ENCODE data around the gene CKM. TPM values are rescaled to one million over a fixed set of nuclear protein-coding genes. Genes with fewer than 3 reads are reported as not detected.
"Not testable (repeated sequence)": the region's sequence is repeated elsewhere in the genome, so short reads cannot be mapped to it uniquely, and the experiment has no call there.

CKM gene
- total and polyA plus RNA-seq, 2 donors (not counting 3 experiments of a cell fraction or from before 2014, with no cell fraction given): not detected

GRCh38 chr19:45336696-45337251, 14.1 kb upstream of the CKM start:
- no TSS peak for BruUV-seq (replicated peaks)
- no peak for FAIRE-seq
- DNase-seq (ENCODE audit: low read depth, low spot score): no peak

GRCh38 chr19:45334881-45335280, 12.2 kb upstream of the CKM start:
- H3K9me1 ChIP-seq (replicated peaks; ENCODE audit: control insufficient read depth, extremely low read depth, insufficient read depth, low read length); H3K79me2 ChIP-seq (ENCODE audit: control insufficient read depth, insufficient read depth, low read length); H3K4me1 ChIP-seq (ENCODE audit: control insufficient read depth, extremely low read depth, insufficient read depth, low read length); H3K27me3 ChIP-seq (ENCODE audit: control insufficient read depth in 2 of 2, insufficient read depth in 2 of 2, low read length in 2 of 2); dilution Hi-C loops (cut with MboI; ENCODE audit: extremely low pct_ligation_motif_present, low sequenced_read_pairs); H4K20me1 ChIP-seq (replicated peaks; ENCODE audit: control insufficient read depth, extremely low read depth, insufficient read depth, low read length); H3K4me2 ChIP-seq (ENCODE audit: insufficient read depth, low read length); H3K27ac ChIP-seq (ENCODE audit: insufficient read depth, low read depth, low read length); FAIRE-seq; H3K4me3 ChIP-seq (replicated peaks in 1 of 3; ENCODE audit: insufficient read depth in 1 of 3, low read depth in 1 of 3, low read length in 3 of 3); DNase-seq (ENCODE audit: low read depth, low spot score); BruUV-seq (replicated peaks); H2AFZ ChIP-seq (ENCODE audit: low read depth, low read length); H3K9me3 ChIP-seq (replicated peaks; ENCODE audit: control insufficient read depth, insufficient read depth, low read length); H3K9ac ChIP-seq (replicated peaks; ENCODE audit: extremely low read depth, insufficient read depth, low read length); POLR2A ChIA-PET; H3K36me3 ChIP-seq (ENCODE audit: control insufficient read depth in 2 of 2, extremely low read depth in 1 of 2, insufficient read depth in 2 of 2, low read length in 2 of 2): not testable (repeated sequence)
- CTCF ChIA-PET: interaction anchor here (1.5 to 5.1 kb wide), 4 partner anchors 120 to 144 kb away, joined by 3 to 76 read pairs (median 6); no protein-coding TSS in a partner anchor
- intact Hi-C loops (cut with micrococcal nuclease): loop anchor here (5.0 kb wide), 1 partner anchor 148 kb away; no protein-coding TSS in a partner anchor

More at GRCh38 chr19:45336696-45337251, 14.1 kb upstream of the CKM start:
- no peak overlapping the region for H3K4me2 ChIP-seq (ENCODE audit: insufficient read depth, low read length)
- no peak overlapping the region for H3K4me3 ChIP-seq (replicated peaks in 1 of 3; ENCODE audit: insufficient read depth in 1 of 3, low read depth in 1 of 3, low read length in 3 of 3)
- no peak overlapping the region for H3K9ac ChIP-seq (replicated peaks; ENCODE audit: extremely low read depth, insufficient read depth, low read length)
- no peaks in the 10 kb centered on the region for H4K20me1 ChIP-seq (replicated peaks; ENCODE audit: control insufficient read depth, extremely low read depth, insufficient read depth, low read length)
- peaks cover 5% of the 10 kb centered on the region for H3K4me1 ChIP-seq (ENCODE audit: control insufficient read depth, extremely low read depth, insufficient read depth, low read length)
- dilution Hi-C loops (cut with MboI; ENCODE audit: extremely low pct_ligation_motif_present, low sequenced_read_pairs) (no loop called here), intact Hi-C loops (cut with micrococcal nuclease) (loop anchor here (5.0 kb wide), 1 partner anchor 149 kb away; no protein-coding TSS in a partner anchor)
- H3K9me3 ChIP-seq (replicated peaks; ENCODE audit: control insufficient read depth, insufficient read depth, low read length): no peaks in the 10 kb centered on the region
- TF ChIP-seq GATA2 (IDR thresholded peaks at IDR 0.05; ENCODE audit: insufficient read depth, insufficient read length, low read depth, low read length): no peak
- no peak for TF ChIP-seq MYC (IDR thresholded peaks at IDR 0.05; ENCODE audit: low read depth, low read length)
- TF ChIP-seq MAX (IDR thresholded peaks at IDR 0.05; ENCODE audit: insufficient read depth, insufficient read length): no peak
- no peak for TF ChIP-seq POLR2A (IDR thresholded peaks at IDR 0.05; ENCODE audit: low read depth, low read length)
- TF ChIP-seq POLR2AphosphoS5 (IDR thresholded peaks at IDR 0.05; ENCODE audit: insufficient read depth, low read depth, low read length): no peak
- no peak for TF ChIP-seq EZH2 (IDR thresholded peaks at IDR 0.05; ENCODE audit: borderline replicate concordance, low read depth, low read length, severe bottlenecking)
- TF ChIP-seq CTCF (IDR thresholded peaks at IDR 0.05; ENCODE audit: extremely low read depth in 1 of 2, insufficient read depth in 1 of 2, low read depth in 1 of 2, low read length in 2 of 2): no peak
- no peak for TF ChIP-seq FOS (IDR thresholded peaks at IDR 0.05; ENCODE audit: borderline replicate concordance, insufficient read depth, low read length)
- no peak for TF ChIP-seq JUN (IDR thresholded peaks at IDR 0.05; ENCODE audit: borderline replicate concordance, insufficient read depth, insufficient read length, low read depth)
- H3K27me3 ChIP-seq (ENCODE audit: control insufficient read depth in 2 of 2, insufficient read depth in 2 of 2, low read length in 2 of 2): peaks cover 4 to 5% of the 10 kb centered on the region in 2 experiments
- H2AFZ ChIP-seq (ENCODE audit: low read depth, low read length): no peak overlapping the region
- no peaks in the 10 kb centered on the region for H3K36me3 ChIP-seq (ENCODE audit: control insufficient read depth in 2 of 2, extremely low read depth in 1 of 2, insufficient read depth in 2 of 2, low read length in 2 of 2)
- ChIA-PET POLR2A (no interaction called here), CTCF (interaction anchor here (5.1 kb wide), 1 partner anchor 135 kb away, joined by 76 read pairs; no protein-coding TSS in a partner anchor)
- no peaks in the 10 kb centered on the region for H3K9me1 ChIP-seq (replicated peaks; ENCODE audit: control insufficient read depth, extremely low read depth, insufficient read depth, low read length)
- H3K79me2 ChIP-seq (ENCODE audit: control insufficient read depth, insufficient read depth, low read length): no peaks in the 10 kb centered on the region
- H3K27ac ChIP-seq (ENCODE audit: insufficient read depth, low read depth, low read length): no peak overlapping the region
